ENCODE measurements around the gene NDUFC2.

DNA sequence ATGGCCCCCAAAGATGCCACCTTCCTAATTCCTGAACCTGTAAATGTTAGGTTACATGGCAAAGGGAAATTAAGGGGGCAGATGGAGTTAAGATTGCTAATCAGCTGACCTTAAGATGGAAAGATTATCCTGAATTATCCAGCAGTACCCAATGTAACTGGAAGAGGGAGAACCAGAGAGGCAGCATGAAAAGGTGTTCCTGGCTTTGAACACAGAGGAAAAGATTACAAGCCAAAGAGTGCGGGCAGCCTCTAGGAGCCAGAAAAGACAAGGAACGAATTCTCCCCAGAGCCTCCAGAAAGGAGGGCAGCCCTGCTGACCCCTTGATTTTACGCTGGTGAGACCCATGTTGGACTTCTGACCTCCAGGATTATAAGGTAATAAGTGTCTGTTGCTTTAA is 31.1 kb downstream of the NDUFC2 start:
- TF ChIP-seq POLR2A (IDR thresholded peaks at IDR 0.05), result no peak
- TF ChIP-seq, protein P1, sequence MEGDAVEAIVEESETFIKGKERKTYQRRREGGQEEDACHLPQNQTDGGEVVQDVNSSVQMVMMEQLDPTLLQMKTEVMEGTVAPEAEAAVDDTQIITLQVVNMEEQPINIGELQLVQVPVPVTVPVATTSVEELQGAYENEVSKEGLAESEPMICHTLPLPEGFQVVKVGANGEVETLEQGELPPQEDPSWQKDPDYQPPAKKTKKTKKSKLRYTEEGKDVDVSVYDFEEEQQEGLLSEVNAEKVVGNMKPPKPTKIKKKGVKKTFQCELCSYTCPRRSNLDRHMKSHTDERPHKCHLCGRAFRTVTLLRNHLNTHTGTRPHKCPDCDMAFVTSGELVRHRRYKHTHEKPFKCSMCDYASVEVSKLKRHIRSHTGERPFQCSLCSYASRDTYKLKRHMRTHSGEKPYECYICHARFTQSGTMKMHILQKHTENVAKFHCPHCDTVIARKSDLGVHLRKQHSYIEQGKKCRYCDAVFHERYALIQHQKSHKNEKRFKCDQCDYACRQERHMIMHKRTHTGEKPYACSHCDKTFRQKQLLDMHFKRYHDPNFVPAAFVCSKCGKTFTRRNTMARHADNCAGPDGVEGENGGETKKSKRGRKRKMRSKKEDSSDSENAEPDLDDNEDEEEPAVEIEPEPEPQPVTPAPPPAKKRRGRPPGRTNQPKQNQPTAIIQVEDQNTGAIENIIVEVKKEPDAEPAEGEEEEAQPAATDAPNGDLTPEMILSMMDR (IDR thresholded peaks at IDR 0.05), result no peak
